ENCODE measurements around the gene RAB4A.

RAB4A gene

DNA sequence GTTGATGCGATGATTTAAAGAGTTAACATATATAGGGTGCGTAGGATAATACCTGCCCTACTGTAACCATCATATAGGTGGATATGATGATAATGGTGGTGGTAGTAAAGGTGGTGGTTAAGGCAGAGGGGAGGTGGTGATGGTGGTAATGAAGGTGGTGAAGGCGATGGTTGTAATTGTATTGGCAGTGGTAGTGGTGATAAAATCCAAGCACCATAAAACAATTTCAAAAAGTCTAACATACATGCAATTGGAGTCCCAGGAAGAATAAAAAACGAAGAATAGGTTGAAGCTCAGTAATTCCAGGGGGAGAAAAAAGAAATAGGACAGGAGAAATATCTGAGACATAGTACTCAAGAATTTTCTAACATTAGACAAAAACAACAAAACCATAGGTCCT lies 27.3 kb upstream of the RAB4A start:
- no peak overlapping the region for H3K4me3 ChIP-seq (ENCODE audit: low read depth, low read length)
- TF ChIP-seq, protein P1, sequence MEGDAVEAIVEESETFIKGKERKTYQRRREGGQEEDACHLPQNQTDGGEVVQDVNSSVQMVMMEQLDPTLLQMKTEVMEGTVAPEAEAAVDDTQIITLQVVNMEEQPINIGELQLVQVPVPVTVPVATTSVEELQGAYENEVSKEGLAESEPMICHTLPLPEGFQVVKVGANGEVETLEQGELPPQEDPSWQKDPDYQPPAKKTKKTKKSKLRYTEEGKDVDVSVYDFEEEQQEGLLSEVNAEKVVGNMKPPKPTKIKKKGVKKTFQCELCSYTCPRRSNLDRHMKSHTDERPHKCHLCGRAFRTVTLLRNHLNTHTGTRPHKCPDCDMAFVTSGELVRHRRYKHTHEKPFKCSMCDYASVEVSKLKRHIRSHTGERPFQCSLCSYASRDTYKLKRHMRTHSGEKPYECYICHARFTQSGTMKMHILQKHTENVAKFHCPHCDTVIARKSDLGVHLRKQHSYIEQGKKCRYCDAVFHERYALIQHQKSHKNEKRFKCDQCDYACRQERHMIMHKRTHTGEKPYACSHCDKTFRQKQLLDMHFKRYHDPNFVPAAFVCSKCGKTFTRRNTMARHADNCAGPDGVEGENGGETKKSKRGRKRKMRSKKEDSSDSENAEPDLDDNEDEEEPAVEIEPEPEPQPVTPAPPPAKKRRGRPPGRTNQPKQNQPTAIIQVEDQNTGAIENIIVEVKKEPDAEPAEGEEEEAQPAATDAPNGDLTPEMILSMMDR (IDR thresholded peaks at IDR 0.05; ENCODE audit: low read depth, low read length) = no peak

DNA sequence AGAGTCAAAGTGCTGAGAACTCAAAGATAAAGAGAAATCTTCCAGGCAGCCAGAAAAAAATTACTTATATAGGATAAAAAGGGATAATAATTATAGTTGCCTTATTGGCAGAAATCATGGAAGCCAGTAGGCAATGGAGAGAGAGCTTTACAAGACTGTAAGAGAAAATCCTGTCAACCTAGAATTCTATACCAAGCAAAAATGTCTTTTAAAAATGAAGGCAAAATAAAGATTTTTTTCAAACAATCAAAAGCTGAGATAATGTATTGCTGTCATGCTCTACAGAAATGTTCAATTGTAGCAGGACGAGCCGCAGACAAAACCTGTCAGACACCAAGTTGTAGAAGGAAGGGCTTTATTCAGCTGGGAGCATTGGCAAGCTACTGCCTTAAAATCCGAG lies 26.8 kb upstream of the RAB4A start:
- no peak overlapping the region for H3K4me3 ChIP-seq (ENCODE audit: low read depth, low read length)
- TF ChIP-seq, protein P1 (IDR thresholded peaks at IDR 0.05; ENCODE audit: low read depth, low read length) = no peak

DNA sequence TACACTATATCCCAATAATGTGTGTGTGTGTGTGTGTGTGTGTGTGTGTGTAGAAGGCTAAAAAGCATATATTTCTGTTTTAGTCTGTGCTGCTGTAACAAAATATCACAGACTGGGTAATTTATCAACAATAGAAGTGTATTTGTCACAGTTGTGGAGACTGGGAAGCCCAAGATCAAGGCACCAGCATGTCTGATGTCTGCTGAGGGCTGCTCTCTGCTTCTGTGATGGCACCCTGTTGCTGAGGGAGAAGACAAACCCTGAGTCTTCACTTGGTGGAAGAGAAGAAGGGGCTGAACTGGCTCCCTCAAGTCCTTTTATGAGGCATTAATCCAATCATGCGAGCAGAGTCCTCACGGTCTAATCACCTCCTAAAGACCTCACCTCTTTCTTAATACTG lies 23.0 kb upstream of the RAB4A start:
- TF ChIP-seq, protein P1 (IDR thresholded peaks at IDR 0.05; ENCODE audit: low read depth, low read length) = no peak
- no peak overlapping the region for H3K4me3 ChIP-seq (ENCODE audit: low read depth, low read length)

DNA sequence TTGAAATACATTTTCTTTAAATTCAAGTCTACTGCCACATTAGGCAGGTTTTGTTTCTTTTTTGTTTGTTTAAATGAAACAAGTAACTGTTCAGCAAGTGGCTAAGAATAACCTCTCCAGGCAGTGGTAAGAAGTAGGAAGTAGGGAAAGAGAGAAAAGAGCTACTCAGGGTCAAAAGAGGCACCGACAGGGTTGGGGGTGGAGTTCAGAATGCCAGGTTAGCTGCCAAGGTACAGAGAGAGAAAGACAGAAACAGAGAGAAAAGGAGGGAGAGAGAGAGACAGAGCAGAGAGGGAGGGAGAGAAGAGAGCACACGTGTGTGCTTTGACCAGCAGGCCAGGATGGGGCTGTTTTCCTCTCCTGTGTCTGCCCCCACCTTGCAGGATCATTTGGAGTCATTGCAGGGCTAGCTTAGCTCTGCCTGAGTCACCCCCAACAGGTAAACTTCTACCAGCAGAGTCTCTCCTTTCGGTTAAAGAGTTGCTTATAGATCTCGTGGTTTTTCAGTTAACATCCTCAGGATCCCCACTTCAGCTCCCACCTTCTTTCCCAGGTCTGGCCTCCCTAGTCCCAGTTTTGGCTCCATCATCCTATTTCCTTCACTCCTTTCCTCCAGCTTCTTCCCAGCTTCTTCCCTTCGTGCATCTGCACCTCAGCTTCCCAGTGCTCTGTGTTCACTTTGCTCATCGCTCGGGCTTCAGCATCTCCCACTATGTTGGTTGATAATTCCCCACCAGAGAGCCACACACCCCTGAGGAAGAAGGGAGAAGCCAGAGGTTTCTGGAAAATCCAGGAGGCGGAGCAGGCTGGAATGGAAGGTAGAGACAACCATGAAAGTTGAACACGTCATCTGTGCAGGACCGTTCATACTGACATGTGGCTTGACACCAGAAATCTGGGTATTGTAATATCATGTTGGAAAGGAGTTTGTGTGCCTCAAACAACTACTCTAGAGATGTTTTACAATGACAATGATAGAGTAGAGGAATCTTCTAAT lies 21.8 kb upstream of the RAB4A start:
- H3K4me3 ChIP-seq (ENCODE audit: low read depth, low read length) = no peak overlapping the region
- TF ChIP-seq, protein P1 (IDR thresholded peaks at IDR 0.05; ENCODE audit: low read depth, low read length) = no peak

DNA sequence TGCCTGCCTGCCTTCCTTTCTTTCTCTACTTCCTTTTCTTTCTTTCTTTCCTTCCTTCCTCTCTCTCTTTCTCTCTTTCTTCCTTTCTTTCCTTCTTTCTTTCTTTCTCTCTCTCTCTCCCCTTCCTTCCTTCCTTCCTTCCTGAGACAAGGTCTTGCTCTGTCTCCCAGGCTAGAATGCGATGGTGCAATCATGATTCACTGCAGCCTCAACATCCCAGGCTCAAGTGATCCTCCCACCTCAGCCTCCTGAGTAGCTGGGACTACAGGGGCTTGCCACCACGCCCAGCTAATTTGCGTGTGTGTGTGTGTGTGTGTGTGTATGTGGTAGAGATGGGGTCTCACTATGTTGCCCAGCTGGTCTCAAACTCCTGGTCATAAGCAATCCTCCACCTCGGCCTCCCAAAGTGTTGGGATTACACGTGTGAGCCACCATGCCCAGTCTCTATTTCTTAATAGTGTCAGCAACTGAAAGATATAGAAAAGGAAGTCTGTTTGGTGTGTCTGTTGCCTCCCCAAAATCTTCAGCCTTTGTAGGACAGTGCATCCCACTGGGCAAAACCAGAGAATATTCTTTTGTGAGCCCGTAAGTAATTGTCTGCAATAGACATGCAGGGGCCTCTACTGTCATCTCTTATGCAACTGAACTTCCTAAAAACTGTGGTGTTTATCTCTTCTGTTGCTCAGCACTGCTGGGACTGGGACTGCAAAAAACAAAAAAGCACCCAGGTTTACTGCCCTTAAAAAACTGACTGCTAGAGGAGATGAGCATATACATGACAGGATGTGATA lies 20.9 kb upstream of the RAB4A start:
- TF ChIP-seq, protein P1 (IDR thresholded peaks at IDR 0.05; ENCODE audit: low read depth, low read length) = no peak
- no peak overlapping the region for H3K4me3 ChIP-seq (ENCODE audit: low read depth, low read length)

DNA sequence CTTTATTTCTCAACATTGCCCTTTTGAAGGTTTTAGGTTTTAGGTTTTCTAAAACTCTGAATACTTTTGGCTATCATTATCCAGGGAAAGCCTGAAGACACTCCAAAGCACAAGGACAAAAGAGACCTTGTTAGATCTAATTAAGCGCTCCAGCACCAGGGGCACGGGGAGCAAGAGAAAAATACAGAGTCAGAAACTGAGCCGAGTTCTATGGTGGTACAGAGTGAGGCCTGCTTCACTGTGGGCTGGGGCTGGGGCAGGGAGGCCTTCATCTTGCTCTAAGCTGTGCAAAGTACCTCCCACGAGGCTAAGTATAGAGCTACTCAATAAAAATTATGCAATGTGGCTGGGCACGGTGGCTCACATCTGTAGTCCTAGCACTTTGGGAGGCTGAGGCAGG lies 19.7 kb upstream of the RAB4A start:
- H3K4me3 ChIP-seq (ENCODE audit: low read depth, low read length) = no peak overlapping the region
- TF ChIP-seq, protein P1 (IDR thresholded peaks at IDR 0.05; ENCODE audit: low read depth, low read length) = no peak
